ENCODE measurements around the gene PALLD. TPM values are rescaled to one million over a fixed set of nuclear protein-coding genes. Genes with fewer than 3 reads are reported as not detected.

Gene PALLD
- total RNA-seq, 4 donors from 2014 or later = 93.3 to 214 (median 174) TPM

- 46 to 57% methylated on average over 6 of the region's 6 CpGs for WGBS, 2 donors
- Histone ChIP-seq H3K4me3 (no peak overlapping the region), H3K27me3 (no peaks in the 10 kb centered on the region)
Measured at GRCh38 chr4:168502861-168503260, 6.0 kb downstream of the PALLD start.

GRCh38 chr4:168503652-168504362 is 7.0 kb downstream of the PALLD start:
- no peaks in the 10 kb centered on the region for H3K27me3 ChIP-seq

More at GRCh38 chr4:168502861-168503260, 6.0 kb downstream of the PALLD start:
- no peak for DNase-seq (ENCODE audit: low spot score in 2 of 2)
- no peak overlapping the region for H3K27ac ChIP-seq
- H3K4me1 ChIP-seq = no peaks in the 10 kb centered on the region
- TF ChIP-seq EP300 (IDR thresholded peaks at IDR 0.05) = no peak
- TF ChIP-seq CTCF (IDR thresholded peaks at IDR 0.05) = no peak
- no peak for TF ChIP-seq POLR2A (IDR thresholded peaks at IDR 0.05)
- no peaks in the 10 kb centered on the region for H3K9me3 ChIP-seq
- H3K36me3 ChIP-seq = no peaks in the 10 kb centered on the region

DNA sequence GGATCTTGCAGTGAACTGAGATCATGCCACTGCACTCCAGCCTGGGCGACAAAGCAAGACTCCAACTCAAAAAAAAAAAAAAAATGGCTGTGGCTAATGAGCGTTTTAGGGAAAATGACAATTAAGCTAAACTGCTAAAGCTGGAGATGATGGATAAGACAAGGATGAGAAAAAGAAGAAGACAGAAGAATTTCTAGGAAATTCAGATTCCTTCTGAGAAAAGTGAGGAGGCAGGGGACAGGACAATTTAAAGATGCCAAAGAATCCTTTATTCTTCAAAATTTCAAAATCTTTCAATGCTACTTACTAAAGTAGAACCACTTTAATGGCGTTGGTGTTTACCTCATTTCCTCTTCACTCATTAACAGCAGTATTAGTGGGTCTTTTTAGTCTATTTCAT is 7.7 kb downstream of the PALLD start:
- Histone ChIP-seq H3K4me1 (no peaks in the 10 kb centered on the region), H3K27me3 (no peaks in the 10 kb centered on the region), H3K36me3 (no peaks in the 10 kb centered on the region), H3K9me3 (no peaks in the 10 kb centered on the region), H3K4me3 (no peak overlapping the region), H3K27ac (no peak overlapping the region)
- no peak for DNase-seq (ENCODE audit: low spot score in 2 of 2)
- WGBS, 2 donors = 72 to 92% methylated on average over 3 of the region's 3 CpGs
- TF ChIP-seq EP300 (IDR thresholded peaks at IDR 0.05) (no peak), POLR2A (IDR thresholded peaks at IDR 0.05) (no peak), CTCF (IDR thresholded peaks at IDR 0.05) (no peak)

More at GRCh38 chr4:168503652-168504362, 7.0 kb downstream of the PALLD start:
- Histone ChIP-seq H3K27ac (no peak overlapping the region), H3K4me1 (no peaks in the 10 kb centered on the region), H3K36me3 (no peaks in the 10 kb centered on the region), H3K4me3 (no peak overlapping the region), H3K9me3 (no peaks in the 10 kb centered on the region)
- TF ChIP-seq EP300 (IDR thresholded peaks at IDR 0.05) (peak in 1 of 2 donors; percentile 87), CTCF (IDR thresholded peaks at IDR 0.05) (no peak)
- DNase-seq (ENCODE audit: low spot score in 2 of 2) = no peak
- 85% methylated on average over 9 of the region's 9 CpGs for WGBS, 2 donors

DNA sequence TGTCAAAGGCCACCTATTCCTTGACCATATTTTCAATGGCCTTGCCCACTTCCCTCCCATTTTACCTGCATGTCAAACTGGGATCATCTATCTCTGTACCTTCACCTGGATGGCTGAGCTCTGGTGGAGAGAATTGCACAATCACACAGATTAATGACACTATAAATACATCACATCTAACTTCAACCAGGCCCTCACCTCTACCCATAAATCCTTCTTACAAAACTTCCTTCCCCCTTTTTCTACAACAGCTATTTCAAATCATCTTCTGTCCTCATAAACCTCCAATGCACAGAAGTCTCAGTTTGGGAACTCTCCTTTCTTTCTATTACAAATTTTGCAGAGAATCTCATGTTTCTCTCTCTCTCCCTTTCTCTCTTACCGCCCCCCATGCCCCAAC is 9.2 kb downstream of the PALLD start:
- DNase-seq (ENCODE audit: low spot score in 2 of 2) = no peak
- WGBS, 2 donors = 60 to 62% methylated on average over 1 of the region's 1 CpG

More for the DNA sequence above, 9.2 kb downstream of the PALLD start:
- H3K4me3 ChIP-seq = no peak overlapping the region
- no peaks in the 10 kb centered on the region for H3K4me1 ChIP-seq
- no peak overlapping the region for H3K27ac ChIP-seq
- TF ChIP-seq EP300 (IDR thresholded peaks at IDR 0.05) (no peak), POLR2A (IDR thresholded peaks at IDR 0.05) (no peak), CTCF (IDR thresholded peaks at IDR 0.05) (no peak)
- H3K27me3 ChIP-seq = no peaks in the 10 kb centered on the region
- no peaks in the 10 kb centered on the region for H3K9me3 ChIP-seq
- H3K36me3 ChIP-seq = no peaks in the 10 kb centered on the region
